H1 (cell line): ENCODE data around the gene TCF25. TPM values are rescaled to one million over a fixed set of nuclear protein-coding genes. Genes with fewer than 3 reads are reported as not detected.

Source experiments
- ATF3 ChIP-seq: IDR thresholded peaks from 2 replicates; pipeline ENCODE4 v1.6.1; 2011; ENCODE audit warnings: low read depth, mild to moderate bottlenecking, low read length; ENCODE audit not compliant: insufficient read depth
- BACH1 ChIP-seq: IDR thresholded peaks from 2 replicates; pipeline ENCODE4 v1.6.1; 2012; ENCODE audit warnings: low read length, improper control_type of control experiment
- BCL11A ChIP-seq, 2 experiments: IDR thresholded peaks; one replicate each; pipeline ENCODE4 v1.6.1; 2011; ENCODE audit warnings: low read depth in 2 of 2, low read length in 2 of 2, mild to moderate bottlenecking in 2 of 2
- BRCA1 ChIP-seq: IDR thresholded peaks from 2 replicates; pipeline ENCODE4 v1.6.1; 2012; ENCODE audit warnings: low read depth, low read length, improper control_type of control experiment
- CEBPB ChIP-seq: IDR thresholded peaks from 2 replicates; pipeline ENCODE4 v1.6.1; 2012; ENCODE audit warnings: low read depth, low read length
- CTBP2 ChIP-seq: IDR thresholded peaks from 2 replicates; pipeline ENCODE4 v1.7.0; 2011; ENCODE audit warnings: borderline replicate concordance, mild to moderate bottlenecking, moderate library complexity, mixed read lengths, low read length; ENCODE audit not compliant: insufficient read depth, insufficient read length
- EP300 ChIP-seq, 2 experiments: IDR thresholded peaks; 1 replicate in 1 of 2; 2 replicates in 1 of 2; pipeline ENCODE4 v1.6.1; 2011 to 2012; ENCODE audit warnings: low read depth in 2 of 2, low read length in 2 of 2, mild to moderate bottlenecking in 2 of 2, borderline replicate concordance in 1 of 2, inconsistent platforms in 1 of 2, moderate library complexity in 1 of 2
- JUND ChIP-seq: IDR thresholded peaks from 2 replicates; pipeline ENCODE4 v1.6.1; 2011; ENCODE audit warnings: mild to moderate bottlenecking, improper control_type of control experiment, low read length
- KDM5A ChIP-seq: fragments of 200-600 bp; IDR thresholded peaks from 2 replicates; pipeline ENCODE4 v1.7.1; 2012; ENCODE audit warnings: mild to moderate bottlenecking, low read length, inconsistent platforms, mixed read lengths
- POLR2AphosphoS5 ChIP-seq: IDR thresholded peaks from 2 replicates; pipeline ENCODE4 v1.6.1; 2011; ENCODE audit warnings: low read depth, low read length
- RNF2 ChIP-seq: fragments of 200-900, 300-1000 bp; sonication (generic); IDR thresholded peaks from 2 replicates; pipeline ENCODE4 v1.7.1; 2016; ENCODE audit warnings: borderline replicate concordance, low read depth, mild to moderate bottlenecking, antibody characterized with exemption, low read length; ENCODE audit not compliant: poor library complexity, severe bottlenecking; ENCODE audit errors: missing control alignments
- RXRA ChIP-seq: IDR thresholded peaks from 2 replicates; pipeline ENCODE4 v1.6.1; 2011; ENCODE audit warnings: low read depth, mild to moderate bottlenecking, low read length, moderate library complexity; ENCODE audit not compliant: insufficient read depth
- SP4 ChIP-seq: IDR thresholded peaks from 2 replicates; pipeline ENCODE4 v1.6.1; 2012; ENCODE audit warnings: low read length, inconsistent platforms
- SRF ChIP-seq: IDR thresholded peaks from 2 replicates; pipeline ENCODE4 v1.6.1; 2011; ENCODE audit warnings: mild to moderate bottlenecking, low read depth, low read length, moderate library complexity
- SUZ12 ChIP-seq: fragments of 200-600 bp; sonication (generic); IDR thresholded peaks from 2 replicates; pipeline ENCODE4 v1.6.1; 2012; ENCODE audit warnings: mild to moderate bottlenecking, inconsistent platforms, low read length, moderate library complexity, mixed read lengths
- TAF1 ChIP-seq: IDR thresholded peaks from 2 replicates; pipeline ENCODE4 v1.6.1; 2011; ENCODE audit warnings: mild to moderate bottlenecking, low read depth, low read length
- TAF7 ChIP-seq: optimal IDR thresholded peaks from 2 replicates; pipeline ENCODE3; 2011; ENCODE audit warnings: low read depth, mild to moderate bottlenecking, inconsistent platforms, low read length, moderate library complexity, borderline replicate concordance
- YY1 ChIP-seq: IDR thresholded peaks from 2 replicates; pipeline ENCODE4 v1.6.1; 2011; ENCODE audit warnings: low read depth, mild to moderate bottlenecking, low read length
- ZNF274 ChIP-seq: IDR thresholded peaks from 2 replicates; pipeline ENCODE4 v1.7.0; 2012; ENCODE audit warnings: low read length, borderline replicate concordance; ENCODE audit errors: extremely low read depth
- polyA plus RNA-seq, 7 experiments: library from polyadenylated mRNA; depleted of rRNA in 3 of 7; stranded (reverse) in 5 of 7; unstranded in 2 of 7; fragments of >200 nt in 5 of 7; fragments of 200-250 nt in 2 of 7; gene quantifications; 1 replicate in 5 of 7; 2 replicates in 1 of 7; 4 replicates in 1 of 7; pipeline versions ENCODE4 v1.2.1 to v1.2.3, GENCODE V29; 2011 to 2013; ENCODE audit warnings: missing spikeins in 2 of 7, mixed read lengths in 2 of 7
- total RNA-seq: library from RNA; stranded (reverse); fragmentation: NEBNext Ultra II Directional; extraction: Animal tissue kit (Norgen Biotek cat#: 25700); gene quantifications from 2 replicates; pipeline ENCODE4 v1.2.1, GENCODE V29; 2021
- TF ChIP-seq, protein P1 (sequence below): IDR thresholded peaks from 2 replicates; pipeline ENCODE4 v1.6.1; 2012; ENCODE audit warnings: inconsistent platforms
- TF ChIP-seq, protein P2 (sequence below), 3 experiments: IDR thresholded peaks; 1 replicate in 2 of 3; 2 replicates in 1 of 3; pipeline versions ENCODE4 v1.5.1 to v1.6.1; 2011; ENCODE audit warnings: low read length in 3 of 3, mild to moderate bottlenecking in 3 of 3, inconsistent platforms in 2 of 3, low read depth in 1 of 3, moderate library complexity in 1 of 3; ENCODE audit not compliant: insufficient read depth in 1 of 3; ENCODE audit errors: control extremely low read depth in 1 of 3

The TCF25 gene
- total and polyA plus RNA-seq, 2 of the 8 experiments (the other 6 are each of a cell fraction or from before 2014, with no cell fraction given) = 78.1 to 102 TPM

DNA sequence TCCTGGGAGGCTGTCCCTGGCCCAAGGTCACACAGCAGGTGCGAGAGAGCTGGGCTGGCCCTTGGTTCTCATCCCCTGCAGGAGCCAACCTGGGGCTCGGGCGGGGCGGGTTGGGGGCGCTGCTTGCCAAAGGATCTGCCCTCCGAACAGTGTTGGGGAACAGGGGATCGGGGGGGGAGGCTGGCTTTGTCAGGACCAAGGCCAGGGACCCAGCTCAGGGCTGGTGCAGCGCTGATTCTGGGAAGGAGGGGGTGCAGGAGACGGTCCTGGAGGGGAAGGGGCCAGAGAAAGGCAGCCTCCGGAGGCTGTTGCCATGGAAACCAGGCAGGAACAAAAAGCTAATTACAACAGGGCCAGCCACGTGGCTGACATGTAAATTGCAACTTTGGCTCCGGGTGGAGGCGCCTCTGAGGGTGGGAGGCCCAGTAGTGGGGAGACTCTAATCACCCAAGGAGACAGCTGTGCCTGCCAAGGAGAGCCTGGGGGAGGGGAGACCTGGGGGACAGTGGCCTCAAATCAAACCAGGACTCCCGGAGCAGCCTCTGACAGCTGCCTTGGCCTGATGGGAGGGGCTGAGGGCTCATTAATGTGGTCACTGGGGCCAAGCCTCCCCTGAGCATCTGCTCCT lies 51.0 kb downstream of the TCF25 start (continued):
- TF ChIP-seq KDM5A (no peak), SP4 (no peak), JUND (no peak), YY1 (no peak), CTBP2 (no peak), TAF1 (no peak), BRCA1 (no peak), SRF (no peak), BACH1 (no peak), TAF7 (no peak), RXRA (no peak), ATF3 (no peak), SUZ12 (no peak), RNF2 (no peak), EP300 (IDR thresholded peaks at IDR 0.05; ENCODE audit: borderline replicate concordance in 1 of 2, low read depth in 2 of 2, low read length in 2 of 2) (no peak), CEBPB (no peak), POLR2AphosphoS5 (no peak), ZNF274 (no peak), BCL11A (IDR thresholded peaks at IDR 0.05; ENCODE audit: low read depth in 2 of 2, low read length in 2 of 2) (no peak)
- TF ChIP-seq, protein P1, sequence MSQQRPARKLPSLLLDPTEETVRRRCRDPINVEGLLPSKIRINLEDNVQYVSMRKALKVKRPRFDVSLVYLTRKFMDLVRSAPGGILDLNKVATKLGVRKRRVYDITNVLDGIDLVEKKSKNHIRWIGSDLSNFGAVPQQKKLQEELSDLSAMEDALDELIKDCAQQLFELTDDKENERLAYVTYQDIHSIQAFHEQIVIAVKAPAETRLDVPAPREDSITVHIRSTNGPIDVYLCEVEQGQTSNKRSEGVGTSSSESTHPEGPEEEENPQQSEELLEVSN = no peak
- TF ChIP-seq, protein P2, sequence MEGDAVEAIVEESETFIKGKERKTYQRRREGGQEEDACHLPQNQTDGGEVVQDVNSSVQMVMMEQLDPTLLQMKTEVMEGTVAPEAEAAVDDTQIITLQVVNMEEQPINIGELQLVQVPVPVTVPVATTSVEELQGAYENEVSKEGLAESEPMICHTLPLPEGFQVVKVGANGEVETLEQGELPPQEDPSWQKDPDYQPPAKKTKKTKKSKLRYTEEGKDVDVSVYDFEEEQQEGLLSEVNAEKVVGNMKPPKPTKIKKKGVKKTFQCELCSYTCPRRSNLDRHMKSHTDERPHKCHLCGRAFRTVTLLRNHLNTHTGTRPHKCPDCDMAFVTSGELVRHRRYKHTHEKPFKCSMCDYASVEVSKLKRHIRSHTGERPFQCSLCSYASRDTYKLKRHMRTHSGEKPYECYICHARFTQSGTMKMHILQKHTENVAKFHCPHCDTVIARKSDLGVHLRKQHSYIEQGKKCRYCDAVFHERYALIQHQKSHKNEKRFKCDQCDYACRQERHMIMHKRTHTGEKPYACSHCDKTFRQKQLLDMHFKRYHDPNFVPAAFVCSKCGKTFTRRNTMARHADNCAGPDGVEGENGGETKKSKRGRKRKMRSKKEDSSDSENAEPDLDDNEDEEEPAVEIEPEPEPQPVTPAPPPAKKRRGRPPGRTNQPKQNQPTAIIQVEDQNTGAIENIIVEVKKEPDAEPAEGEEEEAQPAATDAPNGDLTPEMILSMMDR (IDR thresholded peaks at IDR 0.05; ENCODE audit: control extremely low read depth in 1 of 3, insufficient read depth in 1 of 3, low read depth in 1 of 3, low read length in 3 of 3) = no peak
